NT2/D1 (cell line): ENCODE measurements around the gene TMEM203.

Experiments used
- SUZ12 ChIP-seq: IDR thresholded peaks from 2 replicates; pipeline ENCODE4 v1.6.1; 2011; ENCODE audit not compliant: insufficient read length, insufficient read depth; ENCODE audit errors: extremely low read depth
- YY1 ChIP-seq: IDR thresholded peaks from 2 replicates; pipeline ENCODE4 v1.6.1; 2011; ENCODE audit not compliant: insufficient read length, insufficient read depth
- ZNF274 ChIP-seq: IDR thresholded peaks from 2 replicates; pipeline ENCODE4 v1.6.1; 2011; ENCODE audit warnings: mild to moderate bottlenecking, low read depth, low read length

DNA sequence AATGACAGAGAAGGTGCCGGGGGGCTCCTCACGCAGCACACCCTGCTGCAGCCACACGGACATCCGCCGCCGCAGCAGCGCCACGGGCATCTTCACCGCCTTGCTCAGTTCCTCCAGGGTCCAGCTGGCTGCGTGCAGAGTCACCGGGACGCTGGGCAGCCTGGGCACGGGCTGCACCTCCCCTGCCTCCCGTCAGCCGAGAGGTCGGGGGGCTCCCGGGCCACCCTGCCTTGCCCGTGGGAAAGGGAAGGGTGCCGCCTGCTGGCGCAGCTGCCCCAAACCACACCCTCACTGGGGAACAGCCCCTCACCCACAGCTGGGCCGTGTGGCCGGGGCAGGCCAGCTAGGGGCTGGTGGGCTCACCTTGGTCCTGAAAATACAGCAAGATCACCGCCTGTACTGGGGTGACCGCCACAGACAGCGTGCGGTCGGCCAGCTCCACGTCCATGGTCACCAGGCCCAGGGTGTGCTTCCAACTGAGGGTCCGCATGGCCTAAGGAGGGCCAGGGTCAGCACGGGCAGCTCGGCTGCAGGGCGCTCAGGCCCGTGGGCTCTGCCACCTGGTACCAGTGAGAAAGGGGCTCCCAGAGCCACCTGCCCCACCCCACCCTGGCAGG, 30.0 kb downstream of the TMEM203 start:
- TF ChIP-seq ZNF274 (no peak), SUZ12 (no peak), YY1 (no peak)
